ENCODE data around the gene IL36RN.
"Not testable (repeated sequence)": the region's sequence is repeated elsewhere in the genome, so short reads cannot be mapped to it uniquely, and the experiment has no call there.

Gene IL36RN

DNA sequence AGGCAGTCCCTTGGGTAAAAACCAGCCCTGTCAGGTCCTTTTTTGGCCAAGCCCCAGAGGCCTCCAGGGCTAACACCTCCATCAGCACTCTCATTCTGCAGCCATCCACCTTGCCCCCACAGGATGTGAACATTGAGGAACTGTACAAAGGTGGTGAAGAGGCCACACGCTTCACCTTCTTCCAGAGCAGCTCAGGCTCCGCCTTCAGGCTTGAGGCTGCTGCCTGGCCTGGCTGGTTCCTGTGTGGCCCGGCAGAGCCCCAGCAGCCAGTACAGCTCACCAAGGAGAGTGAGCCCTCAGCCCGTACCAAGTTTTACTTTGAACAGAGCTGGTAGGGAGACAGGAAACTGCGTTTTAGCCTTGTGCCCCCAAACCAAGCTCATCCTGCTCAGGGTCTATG is 16.0 kb downstream of the IL36RN start:
- DNase-seq (ENCODE audit: low read depth): no peak

DNA sequence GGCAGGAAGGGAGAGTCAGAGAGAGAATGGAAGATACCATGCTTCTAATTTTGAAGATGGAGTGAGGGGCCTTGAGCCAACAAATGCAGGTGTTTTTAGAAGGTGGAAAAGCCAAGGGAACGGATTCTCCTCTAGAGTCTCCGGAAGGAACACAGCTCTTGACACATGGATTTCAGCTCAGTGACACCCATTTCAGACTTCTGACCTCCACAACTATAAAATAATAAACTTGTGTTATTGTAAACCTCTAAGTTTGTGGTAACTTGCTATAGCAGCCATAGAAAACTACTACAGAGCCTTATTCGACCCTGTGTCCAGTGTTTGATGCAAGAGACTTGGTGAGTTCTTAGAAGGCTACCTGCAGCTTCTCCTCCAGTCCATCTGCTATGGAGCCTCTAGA is 16.6 kb downstream of the IL36RN start:
- DNase-seq (ENCODE audit: low read depth): no peak

DNA sequence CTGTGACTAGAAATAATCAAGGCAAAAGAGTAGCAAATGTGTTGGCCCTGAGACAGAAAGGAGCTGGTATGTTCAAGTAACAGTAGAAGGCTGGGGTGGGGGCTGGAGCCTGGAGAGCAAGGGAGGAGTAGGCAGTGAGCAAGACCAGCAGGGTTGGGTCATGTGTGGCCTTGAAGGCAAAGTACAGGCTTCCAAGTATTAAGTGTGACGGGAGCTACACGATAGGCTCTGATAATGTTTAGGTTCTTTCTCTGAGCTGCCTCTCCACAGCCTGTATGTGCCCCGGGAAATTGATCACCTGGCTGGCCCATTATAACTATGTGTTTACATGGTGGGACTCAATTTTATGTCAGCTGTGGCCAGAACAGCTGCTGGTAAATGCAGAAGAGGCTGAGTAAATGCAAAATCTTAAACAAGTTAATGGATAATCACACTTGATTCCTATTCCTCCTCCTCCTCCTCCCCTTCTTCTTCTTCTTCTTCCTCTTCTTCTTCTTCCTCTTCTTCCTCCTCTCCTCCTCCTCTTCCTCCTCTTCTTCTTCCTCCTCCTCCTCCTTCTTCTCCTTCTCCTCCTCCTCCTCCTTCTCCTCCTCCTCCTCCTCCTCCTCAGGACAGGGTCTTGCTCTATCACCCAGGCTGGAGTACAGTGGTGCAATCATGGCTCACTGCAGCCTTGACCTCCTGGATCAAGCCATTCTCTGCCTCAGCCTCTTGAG is 18.1 kb downstream of the IL36RN start:
- no peak for DNase-seq (ENCODE audit: low read depth)

DNA sequence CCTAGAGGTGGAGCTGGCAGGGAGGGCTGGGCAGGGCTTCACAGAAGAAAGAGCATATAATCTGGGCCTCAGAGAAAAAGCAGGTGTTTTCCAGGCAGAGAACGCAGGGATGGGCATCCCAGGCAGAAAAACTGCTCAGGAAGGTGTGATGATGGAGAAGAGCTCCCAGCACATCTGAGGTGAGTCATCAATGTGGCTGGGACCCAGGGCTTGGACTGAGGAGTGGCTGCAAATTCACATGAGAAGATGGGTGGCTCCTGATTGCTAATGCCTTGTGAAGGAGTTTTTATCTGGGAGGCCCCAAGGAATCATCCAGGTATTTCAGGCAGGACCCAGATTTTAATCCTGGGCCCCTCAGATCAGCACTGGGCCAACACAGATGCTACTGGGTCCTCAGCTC is 18.9 kb downstream of the IL36RN start:
- DNase-seq (ENCODE audit: low read depth): no peak

DNA sequence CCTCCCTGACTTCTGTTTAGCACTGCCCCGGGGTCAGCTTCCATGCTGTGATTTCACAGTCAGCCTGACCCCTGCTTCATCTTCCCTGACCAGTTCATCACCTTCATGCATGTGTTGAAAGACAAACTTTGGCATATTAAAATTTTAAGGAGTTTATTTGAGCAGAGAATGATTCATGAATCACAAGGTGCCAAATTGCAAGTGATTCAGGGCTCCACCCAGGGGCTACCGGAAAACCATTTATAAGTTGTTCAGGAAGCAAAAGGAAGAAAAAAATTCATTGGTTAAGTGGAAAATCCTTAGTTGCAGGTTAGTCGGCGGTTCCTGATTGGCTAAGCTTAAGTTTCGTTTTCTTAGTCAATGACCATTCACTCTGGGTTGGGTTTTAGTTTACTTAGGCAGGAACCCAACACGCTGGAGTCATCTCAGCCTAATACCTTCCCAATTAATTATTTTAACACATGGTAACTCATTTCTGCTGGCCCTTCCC is 19.4 kb downstream of the IL36RN start:
- DNase-seq (ENCODE audit: low read depth): no peak

DNA sequence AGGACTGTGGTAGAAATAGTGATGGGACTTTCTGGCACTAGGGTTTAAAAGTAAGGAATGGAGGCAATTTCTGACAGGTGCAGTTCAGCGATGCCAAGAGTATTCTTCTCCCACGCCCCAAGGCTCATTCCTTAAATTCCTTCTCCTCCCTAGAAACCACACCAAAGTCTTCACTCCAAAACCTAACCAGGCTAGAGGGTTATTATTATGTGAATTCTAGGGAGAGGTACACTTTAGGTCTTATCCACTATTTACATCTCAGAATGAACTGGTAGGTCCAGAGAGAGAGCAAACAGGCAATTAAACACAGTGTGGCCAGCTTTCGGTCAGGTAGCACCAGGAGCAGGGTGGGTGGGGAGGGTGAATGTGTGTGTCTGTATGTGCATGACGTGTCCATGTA is 20.1 kb downstream of the IL36RN start:
- no peak for DNase-seq (ENCODE audit: low read depth)

DNA sequence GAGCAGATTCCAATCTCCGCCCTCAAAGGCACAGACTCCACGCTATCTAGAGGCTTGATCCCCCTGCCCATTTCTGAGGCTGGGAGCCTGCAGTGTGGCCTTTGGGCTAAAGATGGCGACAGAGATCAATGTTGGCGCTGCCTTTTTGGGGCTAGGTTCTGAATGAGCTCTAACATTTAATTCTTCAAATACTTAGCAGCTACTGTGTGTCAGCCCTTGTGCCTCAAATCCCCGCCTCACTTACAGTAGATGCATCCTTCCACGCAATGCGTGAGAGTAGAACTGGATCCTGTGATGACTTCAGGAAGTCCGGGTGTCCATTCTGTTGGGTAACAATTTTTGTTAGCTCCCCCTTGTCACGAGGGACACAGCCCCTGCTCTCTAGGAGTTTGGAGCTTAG is 21.1 kb downstream of the IL36RN start:
- peak; percentile 19 for DNase-seq (ENCODE audit: low read depth)

DNA sequence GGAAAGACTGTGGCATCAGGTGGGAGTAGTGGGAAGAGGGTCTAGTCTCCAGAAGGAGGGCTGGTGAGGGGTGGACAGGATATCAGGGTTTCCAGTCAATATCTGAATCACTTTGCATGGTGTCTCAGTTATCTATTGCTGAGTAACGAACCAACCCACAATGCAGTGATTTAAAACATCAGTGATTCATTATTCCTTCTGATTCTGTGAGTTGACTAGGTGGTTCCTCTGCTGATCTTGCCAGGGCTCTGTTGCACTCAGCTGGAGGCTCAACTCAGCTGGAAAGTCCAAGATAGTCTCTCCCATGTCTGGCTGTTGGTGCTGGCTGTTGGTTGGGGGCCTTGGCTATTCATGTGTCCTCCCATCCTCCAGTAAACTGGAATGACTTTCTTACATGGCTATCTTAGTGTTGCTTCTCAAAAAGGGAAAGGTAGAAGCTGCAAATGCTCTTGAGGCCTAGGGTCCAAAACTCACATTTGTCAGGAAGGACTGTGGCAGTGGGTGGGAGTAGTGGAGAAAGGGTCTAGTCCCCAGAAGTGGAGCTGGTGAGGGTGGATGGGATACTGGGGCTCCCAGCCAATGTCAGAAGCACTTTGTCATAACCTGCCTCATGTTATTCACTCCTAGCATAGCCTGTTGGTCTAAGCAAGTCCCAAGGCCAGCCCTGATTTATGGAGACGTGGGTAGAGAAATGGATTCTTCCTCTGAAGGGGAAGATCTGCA is 22.7 kb downstream of the IL36RN start:
- no peak for DNase-seq (ENCODE audit: low read depth)

DNA sequence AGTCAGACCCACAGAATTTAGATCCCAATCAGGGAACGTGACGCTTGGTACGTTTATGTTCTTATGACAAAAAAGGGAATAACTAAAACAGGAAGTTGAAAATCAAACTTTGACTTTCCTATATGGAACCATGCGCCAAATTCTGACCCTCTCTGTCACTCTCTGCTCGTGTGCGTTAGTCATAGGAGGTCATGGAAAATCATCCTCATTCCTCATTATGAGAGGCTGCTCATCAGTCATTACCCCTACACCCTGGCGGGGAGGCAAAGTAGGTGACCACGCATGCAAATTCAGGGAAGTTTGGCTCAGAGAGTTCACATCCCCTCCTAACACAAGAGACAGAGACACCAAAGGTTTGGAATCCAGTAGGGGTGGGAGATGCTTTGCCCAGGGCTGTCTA is 24.3 kb downstream of the IL36RN start:
- no peak for DNase-seq (ENCODE audit: low read depth)

DNA sequence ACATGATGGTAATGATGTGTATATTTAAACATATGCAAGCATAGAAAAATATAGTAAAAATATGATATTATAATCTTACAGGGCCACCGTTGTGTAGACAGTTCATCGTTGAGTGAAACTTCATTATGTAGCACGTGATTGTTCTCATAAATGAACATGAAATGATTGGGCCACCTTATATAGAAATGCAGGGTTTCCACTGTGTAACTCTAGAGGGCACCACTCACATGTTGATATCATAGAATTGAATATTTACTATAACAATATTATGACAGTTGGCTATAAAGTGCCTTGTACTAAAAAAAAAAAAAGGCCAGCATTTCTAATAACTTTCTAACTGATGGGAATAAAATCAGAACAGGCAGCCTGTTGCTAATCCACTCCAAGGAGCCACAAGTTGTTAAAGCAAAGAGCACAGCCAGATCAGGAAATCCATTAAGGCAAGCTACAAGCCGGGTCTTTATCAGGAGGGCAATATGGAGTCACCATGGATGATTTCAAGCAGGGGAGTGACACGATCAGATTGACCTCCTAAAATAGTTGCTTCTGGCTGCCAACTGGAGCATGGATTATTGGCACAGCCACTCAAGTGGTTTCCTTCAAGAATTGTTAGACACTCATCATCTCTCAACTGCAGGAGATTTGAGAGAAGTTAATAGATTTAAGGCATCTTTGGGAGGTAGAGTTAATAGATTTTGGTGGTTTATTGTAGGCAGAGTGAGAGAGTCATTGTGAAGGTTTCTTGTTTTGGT is 25.4 kb downstream of the IL36RN start:
- no peak for DNase-seq (ENCODE audit: low read depth)

DNA sequence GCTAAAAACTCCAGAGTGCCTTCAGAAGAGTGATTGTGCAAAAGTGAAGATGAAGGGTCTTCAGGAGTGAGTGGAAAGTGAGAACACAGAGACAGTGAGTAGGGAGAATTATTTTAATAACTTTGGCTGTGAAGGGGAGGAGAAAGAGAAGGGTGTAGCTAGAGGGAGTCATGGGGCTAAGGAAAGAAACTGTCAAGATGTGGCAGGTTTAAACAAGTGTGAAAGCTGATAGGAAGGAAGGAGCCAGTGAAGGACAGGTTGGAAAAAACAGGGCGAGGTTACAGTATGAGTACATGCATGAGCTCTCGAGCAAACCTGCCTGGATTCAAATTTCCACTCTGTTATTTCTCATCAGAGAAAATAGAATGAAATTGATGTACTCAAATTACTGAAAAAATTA is 26.5 kb downstream of the IL36RN start:
- no peak for DNase-seq (ENCODE audit: low read depth)

DNA sequence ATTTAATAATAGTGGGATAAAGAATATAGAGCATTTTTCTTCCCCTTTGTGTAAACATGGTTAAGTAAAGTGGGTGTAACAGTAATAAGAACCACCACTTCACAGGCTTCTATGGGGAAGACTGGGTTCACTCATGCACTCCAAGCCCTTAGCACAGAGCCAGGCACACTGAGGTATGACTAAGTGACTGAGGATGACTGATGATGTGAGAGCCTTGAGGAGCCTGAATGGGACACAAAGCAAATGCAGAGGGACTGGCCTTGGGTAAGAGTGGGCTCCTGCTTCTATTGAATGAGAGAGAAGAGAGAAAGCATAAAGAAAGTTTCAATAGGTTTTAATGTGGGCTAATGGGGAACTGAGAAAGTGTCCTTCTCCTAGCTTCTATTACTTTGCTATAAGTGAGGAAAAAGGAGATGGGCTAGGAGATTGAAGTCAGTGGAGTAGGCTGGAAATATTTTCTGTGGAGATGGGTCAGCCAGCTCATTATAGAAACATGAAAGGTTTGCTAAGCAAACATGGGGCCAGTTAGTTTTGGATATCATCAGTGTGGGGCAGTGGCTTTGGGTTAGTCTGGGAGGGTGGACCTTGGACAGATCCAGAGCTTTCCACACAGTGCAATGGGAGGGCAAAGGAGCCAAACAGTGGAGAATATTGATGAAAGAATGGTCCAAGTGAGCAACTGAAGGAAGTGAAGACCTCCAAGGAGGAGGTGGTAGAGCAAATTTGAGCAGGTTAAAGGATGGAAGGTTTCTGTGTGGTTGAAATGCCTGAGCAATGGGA is 29.4 kb downstream of the IL36RN start:
- no peak for DNase-seq (ENCODE audit: low read depth)

DNA sequence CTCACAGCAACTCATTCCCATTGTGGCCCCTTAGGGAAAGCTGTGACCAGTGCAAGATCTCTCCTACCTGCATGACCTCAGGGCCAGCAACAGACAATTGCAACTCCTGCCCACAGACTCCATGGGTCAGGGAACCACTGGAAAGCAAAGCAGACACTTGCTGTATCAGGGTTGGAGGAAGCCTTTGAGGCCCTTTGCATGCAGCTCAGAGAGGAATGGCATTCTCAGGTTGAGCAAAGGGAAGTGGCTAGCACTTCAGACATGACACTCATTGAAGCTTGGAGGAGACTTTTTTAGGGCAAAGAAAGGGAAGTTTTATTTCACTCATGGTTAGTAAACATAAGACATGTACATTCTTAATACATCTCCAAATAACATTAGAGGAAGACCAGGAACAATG is 30.9 kb downstream of the IL36RN start:
- no peak for DNase-seq (ENCODE audit: low read depth)

DNA sequence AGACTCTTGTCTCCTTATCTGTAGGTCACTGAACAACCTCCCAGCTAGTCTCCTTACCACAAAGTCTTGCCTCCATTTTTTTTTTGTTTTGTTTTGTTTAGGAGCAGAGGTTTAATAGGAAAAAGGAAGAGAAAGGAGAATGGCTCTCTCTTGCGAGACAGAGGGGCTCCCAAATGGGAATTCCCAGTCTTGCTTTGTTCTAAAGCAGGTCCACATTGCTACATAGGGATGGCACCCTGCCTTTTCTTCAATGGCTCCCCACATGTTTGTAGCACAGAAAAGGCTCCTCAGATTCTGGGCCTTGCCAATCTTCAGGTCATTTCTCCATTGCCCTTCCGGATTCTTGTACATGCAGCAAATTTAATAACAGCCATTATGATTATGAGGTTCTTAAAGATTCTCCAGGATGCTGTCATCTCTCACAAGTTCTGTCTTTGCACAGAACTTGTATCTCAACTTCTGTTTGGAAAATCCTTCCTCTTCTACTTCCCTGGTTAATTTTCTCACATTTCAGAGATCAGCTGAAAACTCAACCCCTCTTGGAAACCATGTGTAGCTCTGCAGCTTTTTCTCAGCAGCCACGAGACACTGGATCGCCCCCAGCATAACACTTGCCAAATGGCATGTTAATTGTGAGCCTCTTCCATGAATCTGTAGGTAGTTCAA is 32.4 kb downstream of the IL36RN start:
- no peak for DNase-seq (ENCODE audit: low read depth)

DNA sequence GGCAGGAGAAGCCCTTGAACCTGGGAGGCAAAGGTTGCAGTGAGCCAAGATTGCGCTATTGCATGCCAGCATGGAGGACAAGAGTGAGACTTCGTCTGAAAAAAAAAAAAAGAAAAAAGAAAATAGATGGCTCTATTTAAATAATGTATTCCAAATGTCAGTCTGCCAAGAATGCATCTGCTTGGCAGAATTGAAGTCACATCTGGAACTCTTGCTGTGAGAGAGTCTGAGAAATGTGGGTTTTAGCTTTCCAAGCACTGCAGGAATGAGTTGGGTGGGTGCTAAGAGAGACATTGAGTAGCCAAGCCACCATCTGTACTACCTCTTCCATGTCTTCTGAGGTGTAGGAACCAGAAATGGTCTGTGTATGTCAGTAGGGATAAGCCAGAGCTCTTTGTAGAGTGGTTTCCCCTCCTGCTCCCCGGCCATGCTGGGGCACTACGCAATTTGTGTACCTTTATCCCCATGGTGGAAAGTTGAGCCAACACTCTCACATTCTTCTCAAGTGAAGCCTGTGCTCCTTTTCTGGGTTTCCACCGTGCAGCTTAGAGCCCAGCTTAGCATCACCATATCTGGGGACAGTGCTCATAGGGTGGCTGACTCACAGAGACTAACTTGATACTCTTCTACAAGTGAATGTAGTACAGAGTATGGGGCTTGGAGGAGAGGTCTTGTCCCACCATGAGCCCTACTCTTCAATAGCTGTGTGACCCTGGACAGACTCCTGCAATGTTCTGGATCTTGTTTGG is 34.0 kb downstream of the IL36RN start:
- no peak for DNase-seq (ENCODE audit: low read depth)

DNA sequence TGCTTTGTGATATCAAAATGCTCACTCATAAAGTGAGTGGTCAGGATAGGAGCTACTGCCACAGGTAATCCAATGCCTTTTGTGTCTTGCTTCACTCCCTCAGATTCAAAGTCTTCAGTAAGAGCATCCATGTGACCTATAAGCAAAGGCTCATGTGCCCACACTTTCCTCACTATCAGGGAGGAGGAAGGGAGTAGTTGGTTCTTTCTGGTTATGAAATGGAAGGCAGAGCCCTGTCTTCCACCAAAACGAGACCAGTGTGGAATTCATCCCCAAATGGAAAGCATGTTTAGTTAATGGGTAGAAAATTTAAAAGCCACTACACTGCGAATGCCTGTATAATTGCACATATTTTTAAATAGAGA is 34.6 kb downstream of the IL36RN start:
- no peak for DNase-seq (ENCODE audit: low read depth)

DNA sequence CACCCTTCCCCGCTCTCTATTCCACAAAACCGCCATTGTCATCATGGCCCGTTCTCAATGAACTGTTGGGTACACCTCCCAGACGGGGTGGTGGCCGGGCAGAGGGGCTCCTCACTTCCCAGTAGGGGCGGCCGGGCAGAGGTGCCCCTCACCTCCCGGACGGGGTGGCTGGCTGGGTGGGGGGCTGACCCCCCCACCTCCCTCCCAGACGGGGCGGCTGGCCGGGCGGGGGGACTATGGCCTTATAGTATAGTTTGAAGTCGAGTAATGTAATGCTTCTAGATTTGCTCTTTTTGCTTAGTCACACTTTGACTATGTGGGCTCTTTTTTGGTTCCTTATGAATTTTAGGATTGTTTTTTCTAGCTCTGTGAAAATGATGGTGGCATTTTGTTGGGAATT is 37.3 kb downstream of the IL36RN start:
- DNase-seq (ENCODE audit: low read depth): not testable (repeated sequence)

DNA sequence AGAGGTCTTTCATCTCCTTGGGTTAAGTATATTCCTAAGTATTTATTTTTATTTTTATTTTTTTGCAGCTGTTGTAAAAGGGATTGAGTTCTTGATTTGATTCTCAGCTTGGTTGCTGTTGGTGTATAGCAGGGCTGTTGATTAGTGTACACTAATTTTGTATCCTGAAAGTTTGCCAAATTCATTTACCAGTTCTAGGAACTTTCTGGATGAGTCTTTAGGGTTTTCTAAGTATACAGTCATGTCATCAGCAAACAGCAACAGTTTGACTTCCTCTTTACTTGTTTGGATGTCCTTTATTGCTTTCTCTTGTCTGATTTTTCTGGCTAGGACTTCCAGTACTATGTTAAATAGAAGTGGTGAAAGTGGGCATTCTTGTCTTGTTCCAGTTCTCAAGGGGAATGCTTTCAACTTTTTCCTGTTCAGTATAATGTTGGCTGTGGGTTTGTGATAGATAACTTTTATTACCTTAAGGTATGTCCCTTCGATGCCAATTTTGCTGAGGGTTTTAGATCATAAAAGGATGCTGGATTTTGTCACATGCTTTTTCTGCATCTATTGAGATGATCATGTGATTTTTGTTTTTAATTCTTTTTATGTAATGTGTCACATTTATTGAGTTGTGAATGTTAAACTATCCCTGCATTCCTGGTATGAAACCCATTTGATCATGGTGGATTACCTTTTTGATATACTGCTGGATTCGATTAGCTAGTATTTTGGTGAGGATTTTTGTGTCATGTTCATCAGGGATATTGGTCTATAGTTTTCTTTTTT is 38.0 kb downstream of the IL36RN start:
- not testable (repeated sequence) for DNase-seq (ENCODE audit: low read depth)

DNA sequence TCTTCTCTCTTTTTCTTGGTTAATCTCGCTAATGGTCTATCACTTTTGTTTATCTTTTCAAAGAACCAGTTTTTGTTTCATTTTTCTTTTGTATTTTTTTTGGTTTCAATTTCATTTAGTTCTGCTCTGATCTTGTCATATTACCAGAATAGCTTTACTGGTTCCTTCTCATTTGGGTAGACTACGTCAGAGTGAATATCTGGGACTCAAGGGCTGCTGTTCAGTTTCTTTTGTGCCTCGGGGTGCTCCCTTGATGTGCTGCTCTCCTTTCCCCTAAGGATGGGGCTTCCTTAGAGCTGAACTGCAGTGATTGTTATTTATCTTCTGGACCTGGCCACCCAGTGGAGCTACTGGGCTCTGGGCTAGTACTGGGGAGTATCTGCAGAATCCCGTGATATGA is 39.0 kb downstream of the IL36RN start:
- DNase-seq (ENCODE audit: low read depth): no peak

DNA sequence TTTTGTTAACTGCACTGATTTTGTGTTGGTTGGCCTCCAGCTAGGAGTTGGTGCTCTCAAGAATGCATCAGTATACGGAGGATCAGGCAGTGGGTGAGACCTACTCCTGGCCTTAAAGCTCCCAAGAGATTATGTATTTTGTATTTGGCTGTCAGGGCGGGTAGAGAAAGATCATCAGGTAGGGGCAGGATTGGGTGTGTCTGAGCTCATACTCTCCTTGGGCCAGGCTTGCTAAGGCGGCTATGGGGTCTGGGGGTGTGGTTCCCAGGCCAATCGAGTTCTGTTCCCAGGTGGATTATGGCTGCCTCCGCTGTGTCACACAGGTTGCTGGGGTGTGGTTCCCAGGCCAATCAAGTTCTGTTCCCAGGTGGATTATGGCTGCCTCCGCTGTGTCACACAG is 39.5 kb downstream of the IL36RN start:
- DNase-seq (ENCODE audit: low read depth): no peak

Measured in activated T-cell treated with anti-CD3 and anti-CD28 coated beads for 1 hour (primary cell).